PC-3 (cell line): ENCODE measurements around the gene MAGI2.

Experiments used
- CTCF ChIP-seq: fragments of 300-600 bp; sonication (generic); conservative IDR thresholded peaks from 2 replicates; pipeline ENCODE4 v1.5.1; 2017; ENCODE audit warnings: antibody characterized with exemption, low read depth, mild to moderate bottlenecking, low read length
- EZH2 ChIP-seq: fragments of 300-600 bp; sonication (generic); IDR thresholded peaks from one replicate; pipeline ENCODE4 v1.6.1; 2017; ENCODE audit warnings: antibody characterized with exemption, mild to moderate bottlenecking, low read length; ENCODE audit not compliant: unreplicated experiment
- EZH2phosphoT487 ChIP-seq: fragments of 300-600 bp; sonication (generic); IDR thresholded peaks from 2 replicates; pipeline ENCODE4 v1.6.1; 2018; ENCODE audit warnings: mild to moderate bottlenecking, antibody characterized with exemption, low read length, borderline replicate concordance

GRCh38 chr7:79091661-79092060 is 361.8 kb downstream of the MAGI2 start:
- TF ChIP-seq EZH2 (no peak), CTCF (no peak), EZH2phosphoT487 (no peak)
